ENCODE results near the gene KIF26B.
A peak's percentile ranks its signal among the peaks of the same experiment; 100 is the strongest.
"Not testable (repeated sequence)": the region's sequence is repeated elsewhere in the genome, so short reads cannot be mapped to it uniquely, and the experiment has no call there.

KIF26B gene

DNA sequence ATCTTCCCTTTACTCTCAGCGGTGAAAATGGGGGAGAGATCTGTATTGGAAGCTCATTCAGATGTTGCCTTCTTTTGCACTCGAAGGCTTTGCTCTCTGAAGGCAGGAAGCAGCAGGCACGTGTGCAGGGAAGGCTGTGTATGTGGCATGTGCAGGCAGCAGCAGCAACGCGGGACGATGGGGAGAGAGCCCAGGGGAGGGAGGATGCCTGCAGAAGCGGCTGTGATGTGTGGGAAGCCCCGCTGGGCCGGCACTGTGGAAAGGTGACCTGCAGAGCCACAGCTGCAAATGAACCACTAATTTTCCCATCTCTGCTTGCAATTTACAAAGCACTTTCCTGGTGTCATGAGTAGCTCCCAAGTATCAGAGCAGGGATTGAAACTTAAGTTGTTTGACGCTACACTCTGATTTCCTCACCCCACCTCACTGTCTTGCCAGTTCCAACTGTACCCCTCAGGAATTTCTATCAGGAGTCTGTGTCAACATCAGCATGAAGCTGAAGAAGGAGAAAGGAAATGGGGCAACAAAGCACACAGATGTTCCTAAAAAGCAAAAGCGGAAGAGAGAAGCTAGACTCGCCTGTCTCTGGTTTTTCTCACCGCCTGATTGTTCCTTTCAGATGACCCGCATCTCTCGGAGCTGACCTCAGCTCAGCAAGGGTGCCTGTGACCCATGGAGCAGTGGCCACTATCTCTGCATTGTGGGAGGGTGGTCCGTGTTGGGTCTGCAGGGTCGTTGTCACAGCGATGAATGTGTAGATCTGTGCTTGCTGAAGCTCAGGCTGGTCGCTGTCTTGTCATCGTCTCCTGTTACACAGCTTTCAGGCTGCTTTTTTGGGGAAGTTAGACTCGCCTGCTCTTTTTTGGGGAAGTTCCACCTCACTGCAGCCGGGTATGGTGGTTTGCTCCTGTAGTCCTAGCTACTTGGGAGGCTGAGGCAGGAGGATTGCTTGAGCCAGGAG is 156.1 kb downstream of the KIF26B start:
- H3K9me3 ChIP-seq (ENCODE audit: control insufficient read depth, low read length), result no peaks in the 10 kb centered on the region
- H3K36me3 ChIP-seq (ENCODE audit: control insufficient read depth, insufficient read depth, low read length), result no peaks in the 10 kb centered on the region
- no peak overlapping the region for H3K4me3 ChIP-seq (ENCODE audit: insufficient read depth, low read depth, low read length)
- H3K4me1 ChIP-seq (ENCODE audit: control insufficient read depth, insufficient read depth, low read length), result no peaks in the 10 kb centered on the region
- WGBS, 2 experiments, result 24 to 28% methylated on average over 22 of the region's 22 CpGs
- no peaks in the 10 kb centered on the region for H3K27me3 ChIP-seq (ENCODE audit: control insufficient read depth, insufficient read depth, low read length, poor library complexity, severe bottlenecking)
- H3K27ac ChIP-seq (ENCODE audit: insufficient read depth, low read depth, low read length, poor library complexity, severe bottlenecking), result no peak overlapping the region

DNA sequence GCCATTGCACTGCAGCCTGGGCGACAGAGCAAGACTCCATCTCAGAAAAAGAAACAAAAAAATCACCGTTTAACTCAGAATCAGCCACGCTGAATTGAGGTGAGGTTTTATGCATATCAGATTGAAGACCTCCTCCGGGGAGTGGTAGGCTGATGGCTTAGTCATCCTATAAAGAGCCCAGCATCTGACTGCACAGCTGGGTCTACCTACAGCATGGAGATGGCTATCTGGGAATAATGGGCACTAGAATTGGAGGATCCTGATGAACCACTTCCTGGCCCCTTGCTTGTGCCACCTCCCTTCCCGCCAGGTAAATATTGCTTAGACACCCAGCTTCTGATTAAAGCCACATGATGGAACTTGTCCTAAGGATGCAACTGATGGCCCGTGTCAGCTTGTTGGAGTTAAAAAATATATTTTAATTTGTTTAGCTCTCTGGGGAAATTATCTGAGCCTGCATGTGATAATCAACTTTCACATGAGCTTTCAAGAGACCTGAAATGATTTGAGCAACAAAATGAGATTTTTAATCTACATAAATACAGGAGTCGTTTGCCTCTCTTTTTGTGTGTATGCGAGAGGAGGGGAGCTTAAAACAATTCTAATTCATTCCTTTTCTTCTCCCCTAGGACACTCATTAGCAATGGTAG is 157.2 kb downstream of the KIF26B start:
- Histone ChIP-seq H3K4me1 (ENCODE audit: control insufficient read depth, insufficient read depth, low read length) (peaks cover 3% of the 10 kb centered on the region), H3K4me3 (ENCODE audit: insufficient read depth, low read depth, low read length) (no peak overlapping the region), H3K9me3 (ENCODE audit: control insufficient read depth, low read length) (no peaks in the 10 kb centered on the region), H3K27ac (ENCODE audit: insufficient read depth, low read depth, low read length, poor library complexity, severe bottlenecking) (no peak overlapping the region), H3K27me3 (ENCODE audit: control insufficient read depth, insufficient read depth, low read length, poor library complexity, severe bottlenecking) (no peaks in the 10 kb centered on the region), H3K36me3 (ENCODE audit: control insufficient read depth, insufficient read depth, low read length) (no peaks in the 10 kb centered on the region)
- 94 to 96% methylated on average over 6 to 7 of the region's 8 CpGs for WGBS, 2 experiments

GRCh38 chr1:245313576-245313975 is 158.8 kb downstream of the KIF26B start:
- no peak overlapping the region for H3K27ac ChIP-seq (ENCODE audit: insufficient read depth, low read depth, low read length, poor library complexity, severe bottlenecking)
- H3K9me3 ChIP-seq (ENCODE audit: control insufficient read depth, low read length), result no peaks in the 10 kb centered on the region
- H3K36me3 ChIP-seq (ENCODE audit: control insufficient read depth, insufficient read depth, low read length), result no peaks in the 10 kb centered on the region
- no peak overlapping the region for H3K4me3 ChIP-seq (ENCODE audit: insufficient read depth, low read depth, low read length)
- 91 to 94% methylated on average over 9 of the region's 9 CpGs for WGBS, 2 experiments
- H3K27me3 ChIP-seq (ENCODE audit: control insufficient read depth, insufficient read depth, low read length, poor library complexity, severe bottlenecking), result no peaks in the 10 kb centered on the region
- H3K4me1 ChIP-seq (ENCODE audit: control insufficient read depth, insufficient read depth, low read length), result peaks cover 11% of the 10 kb centered on the region

GRCh38 chr1:245316784-245317183 is 162.0 kb downstream of the KIF26B start:
- Histone ChIP-seq H3K4me1 (ENCODE audit: control insufficient read depth, insufficient read depth, low read length) (peaks cover 11% of the 10 kb centered on the region), H3K27me3 (ENCODE audit: control insufficient read depth, insufficient read depth, low read length, poor library complexity, severe bottlenecking) (no peaks in the 10 kb centered on the region), H3K9me3 (ENCODE audit: control insufficient read depth, low read length) (no peaks in the 10 kb centered on the region), H3K36me3 (ENCODE audit: control insufficient read depth, insufficient read depth, low read length) (no peaks in the 10 kb centered on the region), H3K27ac (ENCODE audit: insufficient read depth, low read depth, low read length, poor library complexity, severe bottlenecking) (peak overlapping the region; percentile 44), H3K4me3 (ENCODE audit: insufficient read depth, low read depth, low read length) (no peak overlapping the region)
- 85 to 87% methylated on average over 6 of the region's 6 CpGs for WGBS, 2 experiments

DNA sequence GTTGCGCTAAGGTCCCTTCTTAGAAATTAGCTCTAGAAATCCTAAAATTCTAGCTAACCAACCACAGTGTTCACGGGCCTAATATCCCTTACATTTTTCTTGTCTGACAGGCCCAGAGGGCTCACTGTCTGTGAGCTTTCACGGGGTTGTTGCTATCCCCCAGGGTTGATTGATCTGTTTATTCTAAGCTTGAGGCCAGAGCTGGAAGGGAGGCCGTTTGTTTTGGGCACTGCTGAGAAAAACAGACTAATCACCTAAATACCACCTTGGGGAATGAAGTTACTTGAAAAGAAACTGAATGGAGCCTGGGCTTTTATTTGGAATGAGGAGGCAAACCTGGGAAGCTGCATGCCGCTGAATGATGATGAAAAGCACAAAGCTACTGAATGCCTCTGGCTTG is 162.4 kb downstream of the KIF26B start:
- Histone ChIP-seq H3K27me3 (ENCODE audit: control insufficient read depth, insufficient read depth, low read length, poor library complexity, severe bottlenecking) (no peaks in the 10 kb centered on the region), H3K9me3 (ENCODE audit: control insufficient read depth, low read length) (no peaks in the 10 kb centered on the region), H3K36me3 (ENCODE audit: control insufficient read depth, insufficient read depth, low read length) (no peaks in the 10 kb centered on the region), H3K4me3 (ENCODE audit: insufficient read depth, low read depth, low read length) (no peak overlapping the region), H3K4me1 (ENCODE audit: control insufficient read depth, insufficient read depth, low read length) (peaks cover 11% of the 10 kb centered on the region), H3K27ac (ENCODE audit: insufficient read depth, low read depth, low read length, poor library complexity, severe bottlenecking) (peak overlapping the region; percentile 44)
- 34 to 38% methylated on average over 5 of the region's 5 CpGs for WGBS, 2 experiments

GRCh38 chr1:245319094-245319493 is 164.3 kb downstream of the KIF26B start:
- H3K36me3 ChIP-seq (ENCODE audit: control insufficient read depth, insufficient read depth, low read length), result no peaks in the 10 kb centered on the region
- no peak overlapping the region for H3K4me3 ChIP-seq (ENCODE audit: insufficient read depth, low read depth, low read length)
- H3K4me1 ChIP-seq (ENCODE audit: control insufficient read depth, insufficient read depth, low read length), result peaks cover 11% of the 10 kb centered on the region
- WGBS, 2 experiments, result 94 to 96% methylated on average over 4 of the region's 4 CpGs
- no peaks in the 10 kb centered on the region for H3K27me3 ChIP-seq (ENCODE audit: control insufficient read depth, insufficient read depth, low read length, poor library complexity, severe bottlenecking)
- H3K27ac ChIP-seq (ENCODE audit: insufficient read depth, low read depth, low read length, poor library complexity, severe bottlenecking), result no peak overlapping the region
- no peaks in the 10 kb centered on the region for H3K9me3 ChIP-seq (ENCODE audit: control insufficient read depth, low read length)

DNA sequence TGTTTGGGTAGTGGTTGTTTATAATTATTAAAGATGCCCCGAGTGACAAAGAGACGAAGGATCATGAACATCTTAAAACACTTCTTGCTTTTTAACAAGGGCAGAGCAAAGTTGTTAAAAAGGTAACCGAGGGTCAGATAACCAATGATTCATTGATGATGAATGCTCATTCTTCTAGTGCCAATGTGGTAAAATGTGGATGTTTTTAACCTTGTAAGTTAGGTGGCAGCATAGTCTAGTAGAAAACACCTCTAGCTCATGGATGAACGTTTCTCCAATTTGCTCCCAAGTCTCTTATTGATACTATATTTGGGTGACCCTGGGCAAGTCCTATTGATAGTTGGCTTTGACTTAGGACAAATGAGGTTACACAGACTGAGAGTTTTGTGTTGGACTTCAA is 167.9 kb downstream of the KIF26B start:
- Histone ChIP-seq H3K27ac (ENCODE audit: insufficient read depth, low read depth, low read length, poor library complexity, severe bottlenecking) (no peak overlapping the region), H3K4me1 (ENCODE audit: control insufficient read depth, insufficient read depth, low read length) (peaks cover 2% of the 10 kb centered on the region), H3K4me3 (ENCODE audit: insufficient read depth, low read depth, low read length) (no peak overlapping the region), H3K9me3 (ENCODE audit: control insufficient read depth, low read length) (no peaks in the 10 kb centered on the region), H3K36me3 (ENCODE audit: control insufficient read depth, insufficient read depth, low read length) (no peaks in the 10 kb centered on the region), H3K27me3 (ENCODE audit: control insufficient read depth, insufficient read depth, low read length, poor library complexity, severe bottlenecking) (no peaks in the 10 kb centered on the region)
- WGBS, 2 experiments, result 74 to 92% methylated on average over 4 of the region's 4 CpGs

DNA sequence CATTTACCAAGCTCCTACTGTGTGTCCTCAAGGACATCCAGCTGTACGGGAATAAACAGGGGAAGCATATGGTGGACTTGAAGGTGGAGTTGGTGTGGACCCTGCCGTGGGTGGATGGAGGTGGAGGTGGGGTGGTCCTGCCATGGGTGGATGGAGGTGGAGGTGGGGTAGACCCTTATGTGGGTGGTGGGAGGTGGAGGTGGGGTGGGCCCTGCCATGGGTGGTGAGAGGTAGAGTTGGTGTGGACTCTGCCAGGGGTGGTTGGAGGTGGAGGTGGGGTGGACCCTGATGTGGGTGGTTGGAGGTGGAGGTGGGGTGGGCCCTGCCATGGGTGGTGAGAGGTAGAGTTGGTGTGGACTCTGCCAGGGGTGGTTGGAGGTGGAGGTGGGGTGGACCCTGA is 169.0 kb downstream of the KIF26B start:
- H3K27me3 ChIP-seq (ENCODE audit: control insufficient read depth, insufficient read depth, low read length, poor library complexity, severe bottlenecking); H3K4me3 ChIP-seq (ENCODE audit: insufficient read depth, low read depth, low read length); H3K36me3 ChIP-seq (ENCODE audit: control insufficient read depth, insufficient read depth, low read length); H3K4me1 ChIP-seq (ENCODE audit: control insufficient read depth, insufficient read depth, low read length); H3K27ac ChIP-seq (ENCODE audit: insufficient read depth, low read depth, low read length, poor library complexity, severe bottlenecking); H3K9me3 ChIP-seq (ENCODE audit: control insufficient read depth, low read length): not testable (repeated sequence)
- WGBS, 2 experiments, result 94% methylated on average over 2 of the region's 2 CpGs

- H3K9me3 ChIP-seq (ENCODE audit: control insufficient read depth, low read length), result no peaks in the 10 kb centered on the region
- H3K36me3 ChIP-seq (ENCODE audit: control insufficient read depth, insufficient read depth, low read length), result no peaks in the 10 kb centered on the region
- no peaks in the 10 kb centered on the region for H3K27me3 ChIP-seq (ENCODE audit: control insufficient read depth, insufficient read depth, low read length, poor library complexity, severe bottlenecking)
- H3K27ac ChIP-seq (ENCODE audit: insufficient read depth, low read depth, low read length, poor library complexity, severe bottlenecking), result no peak overlapping the region
- 91 to 94% methylated on average over 15 to 16 of the region's 16 CpGs for WGBS, 2 experiments
- H3K4me1 ChIP-seq (ENCODE audit: control insufficient read depth, insufficient read depth, low read length), result no peaks in the 10 kb centered on the region
- no peak overlapping the region for H3K4me3 ChIP-seq (ENCODE audit: insufficient read depth, low read depth, low read length)
Measured at GRCh38 chr1:245325922-245326795, 171.4 kb downstream of the KIF26B start.

GRCh38 chr1:245327360-245327759 is 172.6 kb downstream of the KIF26B start:
- no peaks in the 10 kb centered on the region for H3K4me1 ChIP-seq (ENCODE audit: control insufficient read depth, insufficient read depth, low read length)
- H3K27me3 ChIP-seq (ENCODE audit: control insufficient read depth, insufficient read depth, low read length, poor library complexity, severe bottlenecking), result no peaks in the 10 kb centered on the region
- WGBS, 2 experiments, result 91 to 97% methylated on average over 3 of the region's 3 CpGs
- H3K36me3 ChIP-seq (ENCODE audit: control insufficient read depth, insufficient read depth, low read length), result no peaks in the 10 kb centered on the region
- H3K4me3 ChIP-seq (ENCODE audit: insufficient read depth, low read depth, low read length), result no peak overlapping the region
- H3K27ac ChIP-seq (ENCODE audit: insufficient read depth, low read depth, low read length, poor library complexity, severe bottlenecking), result no peak overlapping the region
- H3K9me3 ChIP-seq (ENCODE audit: control insufficient read depth, low read length), result no peaks in the 10 kb centered on the region
